Activated CD8-positive, alpha-beta T cell treated with anti-CD3 and anti-CD28 coated beads for 36 hours (primary cell): Measurements from ENCODE around the gene LEPR. TPM values are rescaled to one million over a fixed set of nuclear protein-coding genes. Genes with fewer than 3 reads are reported as not detected.
A peak's percentile ranks its signal among the peaks of the same experiment; 100 is the strongest.

Experiments
- ATAC-seq: fragments of 200-7000 bp; cut with Tn5 transposase; one replicate; pipeline ENCODE4 v1.10.0; 2021; ENCODE audit warnings: mild to moderate bottlenecking, moderate library complexity
- CTCF ChIA-PET: fragments of 350-600 bp; sonication (Branson Sonifier 250); formaldehyde crosslinking; loops from one replicate; lab custom pipeline; 2021; ENCODE audit warnings: antibody characterized with exemption; lab: Charles Lee
- POLR2A ChIA-PET: fragments of 350-600 bp; sonication (Branson Sonifier 250); formaldehyde crosslinking; loops from one replicate; lab custom pipeline; 2021; ENCODE audit warnings: antibody characterized with exemption; lab: Charles Lee
- DNase-seq: peaks from one replicate; pipeline ENCODE4 v3.0.0-alpha.2; 2020
- H3K27ac Mint-ChIP-seq: one replicate; pipeline ENCODE4 v1.8.0; 2021; ENCODE audit warnings: mild to moderate bottlenecking, mixed read lengths
- H3K27me3 Mint-ChIP-seq: one replicate; pipeline ENCODE4 v1.8.0; 2021; ENCODE audit warnings: mixed read lengths
- H3K36me3 Mint-ChIP-seq: one replicate; pipeline ENCODE4 v1.8.0; 2021; ENCODE audit warnings: low read depth, mixed read lengths
- H3K4me1 Mint-ChIP-seq: one replicate; pipeline ENCODE4 v1.8.0; 2021; ENCODE audit warnings: low read depth, mixed read lengths
- H3K4me3 Mint-ChIP-seq: one replicate; pipeline ENCODE4 v1.8.0; 2021; ENCODE audit warnings: mild to moderate bottlenecking, moderate library complexity, mixed read lengths
- H3K9me3 Mint-ChIP-seq: one replicate; pipeline ENCODE4 v1.8.0; 2021; ENCODE audit warnings: mixed read lengths
- intact Hi-C: fragments of 100-400 bp; cut with micrococcal nuclease; formaldehyde crosslinking; loops from one replicate; pipeline ENCODE4 v1.10.0; 2022
- total RNA-seq, 2 experiments: library from RNA; stranded (reverse); gene quantifications; one replicate each; pipeline ENCODE4 v1.2.3, GENCODE V29; 2021
- TF ChIP-seq, protein P1 (sequence below): fragments of 200-600 bp; IDR thresholded peaks from one replicate; pipeline ENCODE4 v1.8.0; 2022; ENCODE audit warnings: antibody characterized with exemption, mild to moderate bottlenecking

The LEPR gene
- total RNA-seq, 2 experiments from 2014 or later, result 3.0 TPM

- Mint-ChIP-seq H3K4me1 (no peaks in the 10 kb centered on the region), H3K36me3 (no peaks in the 10 kb centered on the region), H3K4me3 (no peak overlapping the region), H3K27me3 (peaks cover 5% of the 10 kb centered on the region), H3K27ac (no peak overlapping the region), H3K9me3 (peaks cover 2% of the 10 kb centered on the region)
- TF ChIP-seq, protein P1, sequence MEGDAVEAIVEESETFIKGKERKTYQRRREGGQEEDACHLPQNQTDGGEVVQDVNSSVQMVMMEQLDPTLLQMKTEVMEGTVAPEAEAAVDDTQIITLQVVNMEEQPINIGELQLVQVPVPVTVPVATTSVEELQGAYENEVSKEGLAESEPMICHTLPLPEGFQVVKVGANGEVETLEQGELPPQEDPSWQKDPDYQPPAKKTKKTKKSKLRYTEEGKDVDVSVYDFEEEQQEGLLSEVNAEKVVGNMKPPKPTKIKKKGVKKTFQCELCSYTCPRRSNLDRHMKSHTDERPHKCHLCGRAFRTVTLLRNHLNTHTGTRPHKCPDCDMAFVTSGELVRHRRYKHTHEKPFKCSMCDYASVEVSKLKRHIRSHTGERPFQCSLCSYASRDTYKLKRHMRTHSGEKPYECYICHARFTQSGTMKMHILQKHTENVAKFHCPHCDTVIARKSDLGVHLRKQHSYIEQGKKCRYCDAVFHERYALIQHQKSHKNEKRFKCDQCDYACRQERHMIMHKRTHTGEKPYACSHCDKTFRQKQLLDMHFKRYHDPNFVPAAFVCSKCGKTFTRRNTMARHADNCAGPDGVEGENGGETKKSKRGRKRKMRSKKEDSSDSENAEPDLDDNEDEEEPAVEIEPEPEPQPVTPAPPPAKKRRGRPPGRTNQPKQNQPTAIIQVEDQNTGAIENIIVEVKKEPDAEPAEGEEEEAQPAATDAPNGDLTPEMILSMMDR, result no peak
- DNase-seq, result no peak
- POLR2A ChIA-PET, result no interaction called here
- CTCF ChIA-PET, result interaction anchor here (0.6 to 1.1 kb wide), 5 partner anchors 8 to 173 kb away, joined by 3 read pairs; no protein-coding TSS in a partner anchor
- intact Hi-C loops, result no loop called here
- ATAC-seq, result no peak
Observed at GRCh38 chr1:65409816-65410326, 10.6 kb upstream of the LEPR start.

DNA sequence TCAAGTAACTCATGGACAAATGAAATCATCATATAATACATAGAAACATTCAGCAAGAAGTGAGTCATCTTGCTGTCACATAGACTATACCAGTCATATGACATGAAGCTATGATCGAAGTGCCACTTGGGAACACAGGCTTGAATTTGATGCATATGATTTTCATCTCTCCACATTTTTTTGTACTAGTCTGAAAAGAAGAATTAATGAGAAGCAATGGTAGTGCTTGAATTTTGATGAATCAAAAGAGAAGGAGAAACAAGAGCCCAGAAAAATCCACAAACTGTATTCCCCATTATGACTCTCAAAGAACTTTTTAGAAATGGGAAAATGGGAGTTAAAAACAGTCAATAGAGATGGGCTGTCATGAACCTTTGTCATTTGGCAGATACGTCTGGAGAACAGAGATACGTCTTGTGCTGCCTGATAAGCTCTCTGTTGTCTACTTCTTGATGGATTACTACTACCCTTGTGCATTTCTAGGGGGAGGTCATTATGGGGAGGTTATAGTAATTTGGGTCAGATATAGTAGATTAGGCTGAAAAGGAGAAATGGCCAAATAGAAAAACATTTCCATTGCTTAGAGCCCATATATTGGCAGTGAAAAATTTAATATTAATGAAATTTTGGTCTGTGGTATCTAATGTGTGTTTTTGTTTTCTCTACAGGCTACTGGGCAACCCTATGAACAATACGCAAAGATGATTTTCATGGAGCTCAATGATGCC lies 8.0 kb upstream of the LEPR start:
- peaks cover 2% of the 10 kb centered on the region for H3K9me3 Mint-ChIP-seq
- DNase-seq (no peak), ATAC-seq (peak; percentile 49)
- H3K27ac Mint-ChIP-seq, result no peak overlapping the region
- no peak overlapping the region for H3K4me3 Mint-ChIP-seq
- ChIA-PET CTCF (interaction anchor here (0.7 to 1.6 kb wide), 3 partner anchors 9 to 19 kb away, joined by 3 to 5 read pairs (median 3); no protein-coding TSS in a partner anchor), POLR2A (no interaction called here)
- TF ChIP-seq, protein P1, result no peak
- peaks cover 1% of the 10 kb centered on the region for H3K27me3 Mint-ChIP-seq
- H3K36me3 Mint-ChIP-seq, result no peaks in the 10 kb centered on the region
- intact Hi-C loops, result no loop called here
- H3K4me1 Mint-ChIP-seq, result no peaks in the 10 kb centered on the region

DNA sequence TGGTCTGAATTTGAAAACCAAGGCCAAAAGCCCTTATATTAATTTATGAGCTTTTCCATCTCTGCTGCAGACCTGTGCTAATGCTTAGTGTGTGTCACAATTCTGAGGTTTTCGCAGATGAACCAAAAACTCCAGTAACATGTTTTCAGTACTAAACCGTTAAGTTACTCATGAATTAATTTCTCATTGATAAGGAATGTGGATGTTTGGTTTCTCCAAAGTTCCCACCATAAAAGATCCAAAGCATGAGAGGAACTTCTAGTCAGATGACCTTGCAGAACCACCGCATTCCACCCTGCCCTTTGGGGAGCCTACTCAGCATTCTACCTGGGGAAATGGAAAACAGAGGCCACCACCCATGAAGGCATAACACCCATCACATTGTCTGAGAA lies 7.5 kb upstream of the LEPR start:
- H3K9me3 Mint-ChIP-seq, result peaks cover 2% of the 10 kb centered on the region
- ChIA-PET POLR2A (no interaction called here), CTCF (interaction anchor here (0.7 to 1.6 kb wide), 3 partner anchors 10 to 19 kb away, joined by 3 to 5 read pairs (median 3); no protein-coding TSS in a partner anchor)
- H3K4me3 Mint-ChIP-seq, result no peak overlapping the region
- H3K4me1 Mint-ChIP-seq, result no peaks in the 10 kb centered on the region
- TF ChIP-seq, protein P1, result no peak
- no peak for DNase-seq
- intact Hi-C loops, result no loop called here
- no peak for ATAC-seq
- peaks cover 1% of the 10 kb centered on the region for H3K27me3 Mint-ChIP-seq
- H3K27ac Mint-ChIP-seq, result no peak overlapping the region
- H3K36me3 Mint-ChIP-seq, result no peaks in the 10 kb centered on the region

- H3K9me3 Mint-ChIP-seq, result peaks cover 2% of the 10 kb centered on the region
- ChIA-PET POLR2A (no interaction called here), CTCF (no interaction called here)
- TF ChIP-seq, protein P1, result no peak
- DNase-seq, result no peak
- peaks cover 6% of the 10 kb centered on the region for H3K4me1 Mint-ChIP-seq
- no peaks in the 10 kb centered on the region for H3K36me3 Mint-ChIP-seq
- peaks cover 1% of the 10 kb centered on the region for H3K27me3 Mint-ChIP-seq
- H3K27ac Mint-ChIP-seq, result no peak overlapping the region
- intact Hi-C loops, result no loop called here
- no peak overlapping the region for H3K4me3 Mint-ChIP-seq
- ATAC-seq, result no peak
Observed at GRCh38 chr1:65414538-65414937, 5.9 kb upstream of the LEPR start.

GRCh38 chr1:65416767-65417166 lies 3.7 kb upstream of the LEPR start:
- intact Hi-C loops, result no loop called here
- TF ChIP-seq, protein P1, result no peak
- no peak overlapping the region for H3K27ac Mint-ChIP-seq
- CTCF ChIA-PET, result interaction anchor here (1.3 to 1.9 kb wide), 2 partner anchors 7 to 12 kb away, joined by 3 to 8 read pairs; no protein-coding TSS in a partner anchor
- peaks cover 6% of the 10 kb centered on the region for H3K4me1 Mint-ChIP-seq
- H3K36me3 Mint-ChIP-seq, result no peaks in the 10 kb centered on the region
- H3K9me3 Mint-ChIP-seq, result no peaks in the 10 kb centered on the region
- H3K4me3 Mint-ChIP-seq, result no peak overlapping the region
- H3K27me3 Mint-ChIP-seq, result peaks cover 1% of the 10 kb centered on the region
- POLR2A ChIA-PET, result no interaction called here
- DNase-seq, result no peak
- ATAC-seq, result no peak
